IPS DF 6.9 (cell line): ENCODE measurements around the gene MPDU1.

Experiments used
- DNase-seq: peaks from one replicate; pipeline ENCODE4 v3.0.0-alpha.2; 2013; ENCODE audit warnings: low read depth, low spot score
- H3K27ac ChIP-seq: one replicate; pipeline ENCODE4 v1.5.1; 2013; ENCODE audit warnings: low read length, control low read depth
- H3K27me3 ChIP-seq: 2 replicates; pipeline ENCODE4 v1.6.1; 2013; ENCODE audit warnings: mild to moderate bottlenecking, low read length; ENCODE audit not compliant: control insufficient read depth, insufficient read depth
- H3K36me3 ChIP-seq: 2 replicates; pipeline ENCODE4 v1.6.1; 2013; ENCODE audit warnings: low read length; ENCODE audit not compliant: control insufficient read depth, insufficient read depth
- H3K4me1 ChIP-seq: 2 replicates; pipeline ENCODE4 v1.6.1; 2013; ENCODE audit warnings: low read length; ENCODE audit not compliant: control insufficient read depth, insufficient read depth
- H3K4me3 ChIP-seq: 2 replicates; pipeline ENCODE4 v1.5.1; 2013; ENCODE audit warnings: mild to moderate bottlenecking, low read length
- H3K9me3 ChIP-seq: 2 replicates; pipeline ENCODE4 v1.6.1; 2013; ENCODE audit warnings: low read length, inconsistent platforms; ENCODE audit not compliant: control insufficient read depth, insufficient read depth
- WGBS: extraction: QIAGEN DNeasy Blood & Tissue Kit; methylation state at CpG from one replicate; pipeline ENCODE4 v1.1.7; 2013; ENCODE audit warnings: mixed read lengths, missing lambda C conversion rate; ENCODE audit not compliant: insufficient read length, insufficient coverage; 5-methylcytosine and 5-hydroxymethylcytosine counted together

Gene MPDU1

DNA sequence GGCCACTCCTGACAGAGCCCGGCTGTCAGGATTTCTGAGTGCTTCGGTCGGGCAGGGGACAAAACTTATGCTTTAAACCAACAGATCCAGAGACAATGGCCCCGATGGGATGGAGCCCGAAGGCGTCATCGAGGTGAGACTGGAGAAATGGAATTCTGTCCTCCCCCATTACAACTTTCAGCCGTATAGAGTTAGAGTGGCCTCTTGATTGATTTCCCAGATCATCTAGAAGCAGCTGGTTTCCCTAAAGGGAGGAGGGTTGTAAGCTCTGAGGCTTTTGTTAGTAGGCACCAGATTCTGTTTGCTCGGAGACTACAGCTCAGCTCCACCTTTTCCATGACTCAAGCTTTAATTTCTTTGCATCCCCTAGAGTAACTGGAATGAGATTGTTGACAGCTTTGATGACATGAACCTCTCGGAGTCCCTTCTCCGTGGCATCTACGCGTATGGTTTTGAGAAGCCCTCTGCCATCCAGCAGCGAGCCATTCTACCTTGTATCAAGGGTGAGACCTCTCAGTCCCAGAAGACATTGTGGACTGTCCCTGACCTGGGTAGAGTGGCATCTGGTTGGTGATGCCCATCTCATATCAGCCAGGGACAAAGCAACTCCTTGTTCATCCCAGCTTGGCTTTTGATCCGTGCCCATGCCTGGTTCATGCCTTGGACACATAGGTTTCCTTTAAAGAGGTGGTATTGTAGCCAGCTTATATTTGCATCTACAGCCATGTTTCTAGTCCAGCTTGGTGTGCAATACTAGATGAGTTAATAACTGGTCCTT is 9.3 kb upstream of the MPDU1 start:
- Histone ChIP-seq H3K4me3 (peak overlapping the region; percentile 94; the same call in 1 of the 2 replicates), H3K4me1 (no peaks in the 10 kb centered on the region; the same call in 1 of the 2 replicates), H3K27ac (no peak overlapping the region), H3K36me3 (peaks cover 51% of the 10 kb centered on the region), H3K9me3 (no peaks in the 10 kb centered on the region), H3K27me3 (no peaks in the 10 kb centered on the region)
- no CpG with 5 or more reads among the region's 15 CpGs for WGBS
- no peak for DNase-seq

DNA sequence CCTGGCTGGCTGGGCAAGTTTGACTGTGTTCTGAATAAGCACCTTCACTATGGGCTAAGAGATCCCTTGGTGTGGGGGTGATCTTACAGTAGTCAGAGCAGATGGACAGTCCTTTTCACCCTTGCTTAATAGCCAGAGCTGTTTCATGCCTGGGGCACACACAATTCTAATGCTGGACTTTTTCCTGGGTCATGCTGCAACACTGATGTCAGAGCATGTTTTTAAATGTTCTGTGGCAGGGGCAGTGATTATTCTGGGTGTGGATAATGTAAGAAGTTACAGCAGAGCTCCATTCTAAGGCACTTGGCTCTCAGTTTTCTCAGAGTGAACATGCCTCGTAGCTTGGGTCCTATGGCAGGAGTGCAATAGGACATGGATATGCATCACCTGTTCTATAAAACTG is 8.2 kb upstream of the MPDU1 start:
- no peak overlapping the region for H3K27ac ChIP-seq
- DNase-seq, result no peak
- no peaks in the 10 kb centered on the region for H3K9me3 ChIP-seq
- H3K36me3 ChIP-seq, result peaks cover 46% of the 10 kb centered on the region
- no peaks in the 10 kb centered on the region for H3K27me3 ChIP-seq
- no CpG with 5 or more reads among the region's 1 CpG for WGBS
- H3K4me3 ChIP-seq, result no peak overlapping the region
- H3K4me1 ChIP-seq, result peaks cover 3% of the 10 kb centered on the region

DNA sequence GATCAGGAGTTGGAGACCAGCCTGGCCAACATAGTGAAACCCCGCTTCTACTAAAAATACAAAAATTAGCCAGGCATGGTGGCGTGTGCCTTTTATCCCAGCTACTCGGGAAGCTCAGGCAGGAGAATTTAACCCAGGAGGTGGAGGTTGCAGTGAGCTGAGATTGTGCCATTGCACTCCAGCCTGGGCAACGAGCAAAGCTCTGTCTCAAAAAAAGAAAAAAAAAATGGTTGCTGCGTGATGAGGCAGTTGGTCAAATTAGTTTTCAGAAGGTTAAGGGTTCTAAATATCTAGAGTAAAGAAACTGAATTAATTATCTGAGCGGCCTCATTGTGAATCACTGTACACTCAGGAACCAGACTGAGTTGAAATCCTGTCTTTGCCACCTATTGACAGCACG is 7.7 kb upstream of the MPDU1 start:
- Histone ChIP-seq H3K4me3 (no peak overlapping the region), H3K4me1 (peaks cover 3% of the 10 kb centered on the region), H3K9me3 (no peaks in the 10 kb centered on the region), H3K36me3 (peaks cover 42% of the 10 kb centered on the region), H3K27ac (no peak overlapping the region), H3K27me3 (no peaks in the 10 kb centered on the region)
- no CpG with 5 or more reads among the region's 7 CpGs for WGBS
- DNase-seq, result no peak

DNA sequence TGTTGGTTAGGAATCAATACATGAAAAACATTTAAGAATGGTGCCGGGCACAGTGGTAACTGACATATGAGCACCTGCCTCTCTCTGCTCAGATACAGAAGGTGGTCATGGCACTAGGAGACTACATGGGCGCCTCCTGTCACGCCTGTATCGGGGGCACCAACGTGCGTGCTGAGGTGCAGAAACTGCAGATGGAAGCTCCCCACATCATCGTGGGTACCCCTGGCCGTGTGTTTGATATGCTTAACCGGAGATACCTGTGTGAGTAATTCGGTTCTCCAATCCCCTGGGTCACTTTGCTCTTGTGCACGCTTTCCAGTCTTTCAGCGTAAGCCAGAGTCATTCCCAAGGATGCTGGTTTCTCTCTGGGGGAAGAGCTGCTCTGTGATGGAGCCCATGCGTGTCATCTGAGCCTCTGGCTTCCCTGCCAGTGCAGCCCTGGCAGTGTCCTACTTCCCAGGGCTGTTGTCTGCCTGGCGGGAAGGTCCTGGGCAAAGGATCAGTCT is 7.2 kb upstream of the MPDU1 start:
- Histone ChIP-seq H3K4me3 (no peak overlapping the region), H3K36me3 (peaks cover 39% of the 10 kb centered on the region), H3K4me1 (peaks cover 3% of the 10 kb centered on the region), H3K27ac (no peak overlapping the region), H3K9me3 (no peaks in the 10 kb centered on the region), H3K27me3 (no peaks in the 10 kb centered on the region)
- no peak for DNase-seq
- no CpG with 5 or more reads among the region's 14 CpGs for WGBS

DNA sequence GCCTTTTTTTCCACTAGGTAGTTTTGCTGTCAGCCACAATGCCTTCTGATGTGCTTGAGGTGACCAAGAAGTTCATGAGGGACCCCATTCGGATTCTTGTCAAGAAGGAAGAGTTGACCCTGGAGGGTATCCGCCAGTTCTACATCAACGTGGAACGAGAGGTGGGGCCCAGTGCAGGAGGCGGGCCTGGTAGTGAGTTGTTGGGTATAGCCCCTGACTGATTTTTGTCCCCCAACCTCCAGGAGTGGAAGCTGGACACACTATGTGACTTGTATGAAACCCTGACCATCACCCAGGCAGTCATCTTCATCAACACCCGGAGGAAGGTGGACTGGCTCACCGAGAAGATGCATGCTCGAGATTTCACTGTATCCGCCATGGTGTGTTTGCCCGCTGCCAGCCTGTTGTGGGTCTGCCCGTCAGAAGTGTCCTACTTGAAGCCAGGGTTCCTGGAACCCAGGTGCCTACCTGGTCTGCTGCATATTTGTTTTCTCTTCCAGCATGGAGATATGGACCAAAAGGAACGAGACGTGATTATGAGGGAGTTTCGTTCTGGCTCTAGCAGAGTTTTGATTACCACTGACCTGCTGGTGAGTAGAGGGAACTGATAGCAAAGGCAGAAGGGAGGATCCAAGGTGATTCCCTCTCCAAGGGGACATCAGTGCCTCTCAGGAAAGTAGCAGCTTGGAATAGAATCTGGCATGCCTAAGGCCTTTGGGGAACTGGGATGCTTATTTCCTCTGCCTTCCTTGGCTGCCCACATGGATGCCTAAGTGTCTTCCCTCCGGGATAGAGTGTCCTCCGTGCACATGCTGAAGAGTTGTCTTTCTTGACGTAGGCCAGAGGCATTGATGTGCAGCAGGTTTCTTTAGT is 6.1 kb upstream of the MPDU1 start:
- H3K36me3 ChIP-seq, result peaks cover 39% of the 10 kb centered on the region
- H3K27ac ChIP-seq, result no peak overlapping the region
- no CpG with 5 or more reads among the region's 17 CpGs for WGBS
- DNase-seq, result no peak
- H3K4me1 ChIP-seq, result peaks cover 3% of the 10 kb centered on the region
- no peak overlapping the region for H3K4me3 ChIP-seq
- H3K9me3 ChIP-seq, result no peaks in the 10 kb centered on the region
- H3K27me3 ChIP-seq, result no peaks in the 10 kb centered on the region

DNA sequence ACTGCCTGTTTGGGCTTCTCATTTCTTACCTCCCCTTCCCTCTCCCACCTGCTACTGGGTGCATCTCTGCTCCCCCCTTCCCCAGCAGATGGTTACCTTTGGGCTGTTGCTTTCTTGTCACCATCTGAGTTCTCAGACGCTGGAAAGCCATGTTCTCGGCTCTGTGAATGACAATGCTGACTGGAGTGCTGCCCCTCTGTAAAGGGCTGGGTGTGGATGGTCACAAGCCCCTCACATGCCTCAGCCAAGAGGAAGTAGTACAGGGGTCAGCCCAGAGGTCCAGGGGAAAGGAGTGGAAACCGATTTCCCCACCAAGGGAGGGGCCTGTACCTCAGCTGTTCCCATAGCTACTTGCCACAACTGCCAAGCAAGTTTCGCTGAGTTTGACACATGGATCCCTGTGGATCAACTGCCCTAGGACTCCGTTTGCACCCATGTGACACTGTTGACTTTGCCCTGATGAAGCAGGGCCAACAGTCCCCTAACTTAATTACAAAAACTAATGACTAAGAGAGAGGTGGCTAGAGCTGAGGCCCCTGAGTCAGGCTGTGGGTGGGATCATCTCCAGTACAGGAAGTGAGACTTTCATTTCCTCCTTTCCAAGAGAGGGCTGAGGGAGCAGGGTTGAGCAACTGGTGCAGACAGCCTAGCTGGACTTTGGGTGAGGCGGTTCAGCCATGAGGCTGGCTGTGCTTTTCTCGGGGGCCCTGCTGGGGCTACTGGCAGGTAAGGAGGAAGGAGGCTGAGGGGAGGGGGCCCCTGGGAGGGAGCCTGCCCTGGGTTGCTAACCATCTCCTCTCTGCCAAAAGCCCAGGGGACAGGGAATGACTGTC is 4.4 kb upstream of the MPDU1 start, which contains the start of gene CD68:
Gene CD68, plus strand, starts transcription at position 638 of the 833 bp plus-strand sequence. Its CDS starts 40 bp downstream, at position 678.
- no peaks in the 10 kb centered on the region for H3K27me3 ChIP-seq
- H3K4me1 ChIP-seq, result peaks cover 5% of the 10 kb centered on the region
- H3K4me3 ChIP-seq, result no peak within 1 kb of the TSS
- WGBS, result no CpG with 5 or more reads among the region's 7 CpGs
- no peak for DNase-seq
- no peak within 1 kb of the TSS for H3K27ac ChIP-seq
- H3K36me3 ChIP-seq, result peaks cover 36% of the 10 kb centered on the region
- no peaks in the 10 kb centered on the region for H3K9me3 ChIP-seq

DNA sequence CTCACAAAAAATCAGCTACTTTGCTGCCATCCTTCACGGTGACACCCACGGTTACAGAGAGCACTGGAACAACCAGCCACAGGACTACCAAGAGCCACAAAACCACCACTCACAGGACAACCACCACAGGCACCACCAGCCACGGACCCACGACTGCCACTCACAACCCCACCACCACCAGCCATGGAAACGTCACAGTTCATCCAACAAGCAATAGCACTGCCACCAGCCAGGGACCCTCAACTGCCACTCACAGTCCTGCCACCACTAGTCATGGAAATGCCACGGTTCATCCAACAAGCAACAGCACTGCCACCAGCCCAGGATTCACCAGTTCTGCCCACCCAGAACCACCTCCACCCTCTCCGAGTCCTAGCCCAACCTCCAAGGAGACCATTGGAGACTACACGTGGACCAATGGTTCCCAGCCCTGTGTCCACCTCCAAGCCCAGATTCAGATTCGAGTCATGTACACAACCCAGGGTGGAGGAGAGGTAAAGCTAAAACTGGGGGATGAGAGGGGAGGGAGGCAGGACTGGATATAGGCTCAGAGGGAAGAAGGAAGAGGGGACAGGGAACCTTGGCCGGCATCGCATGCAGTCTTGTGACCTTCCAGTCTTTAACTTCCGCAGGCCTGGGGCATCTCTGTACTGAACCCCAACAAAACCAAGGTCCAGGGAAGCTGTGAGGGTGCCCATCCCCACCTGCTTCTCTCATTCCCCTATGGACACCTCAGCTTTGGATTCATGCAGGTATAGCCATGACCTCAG is 3.6 kb upstream of the MPDU1 start:
- no peaks in the 10 kb centered on the region for H3K27me3 ChIP-seq
- H3K4me3 ChIP-seq, result no peak overlapping the region
- WGBS, result no CpG with 5 or more reads among the region's 12 CpGs
- peaks cover 28% of the 10 kb centered on the region for H3K36me3 ChIP-seq
- no peak for DNase-seq
- H3K4me1 ChIP-seq, result peaks cover 5% of the 10 kb centered on the region
- no peaks in the 10 kb centered on the region for H3K9me3 ChIP-seq
- H3K27ac ChIP-seq, result no peak overlapping the region

DNA sequence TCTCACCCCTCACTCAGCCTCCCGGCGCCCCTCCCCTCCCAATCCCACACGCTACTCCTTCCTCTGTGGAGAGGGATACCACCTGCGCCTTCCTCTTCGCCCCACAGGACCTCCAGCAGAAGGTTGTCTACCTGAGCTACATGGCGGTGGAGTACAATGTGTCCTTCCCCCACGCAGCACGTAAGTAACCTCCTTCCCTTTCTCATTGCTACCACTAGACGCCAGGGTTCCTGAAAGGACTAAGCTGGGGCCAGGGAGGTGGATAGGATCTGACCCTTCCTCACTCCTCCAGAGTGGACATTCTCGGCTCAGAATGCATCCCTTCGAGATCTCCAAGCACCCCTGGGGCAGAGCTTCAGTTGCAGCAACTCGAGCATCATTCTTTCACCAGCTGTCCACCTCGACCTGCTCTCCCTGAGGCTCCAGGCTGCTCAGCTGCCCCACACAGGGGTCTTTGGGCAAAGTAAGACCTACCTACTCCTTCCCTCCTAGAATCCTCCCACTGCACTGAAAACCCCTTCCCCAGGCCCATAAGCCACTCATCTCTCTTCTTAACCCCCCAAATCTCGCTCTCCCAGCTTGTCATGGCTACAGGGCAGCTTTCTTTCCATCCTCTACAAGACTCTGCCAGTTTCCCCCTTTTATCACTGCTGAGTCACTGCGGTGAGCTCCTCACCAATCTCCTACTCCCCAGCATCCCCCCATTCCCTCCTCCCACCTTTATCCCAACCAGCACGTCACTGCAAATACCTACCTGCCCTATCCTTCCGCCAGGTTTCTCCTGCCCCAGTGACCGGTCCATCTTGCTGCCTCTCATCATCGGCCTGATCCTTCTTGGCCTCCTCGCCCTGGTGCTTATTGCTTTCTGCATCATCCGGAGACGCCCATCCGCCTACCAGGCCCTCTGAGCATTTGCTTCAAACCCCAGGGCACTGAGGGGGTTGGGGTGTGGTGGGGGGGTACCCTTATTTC is 2.8 kb upstream of the MPDU1 start:
- WGBS, result no CpG with 5 or more reads among the region's 23 CpGs
- Histone ChIP-seq H3K9me3 (no peaks in the 10 kb centered on the region), H3K4me1 (peaks cover 5% of the 10 kb centered on the region), H3K27ac (no peak overlapping the region), H3K36me3 (peaks cover 20% of the 10 kb centered on the region), H3K27me3 (no peaks in the 10 kb centered on the region), H3K4me3 (no peak overlapping the region)
- DNase-seq, result no peak
